Measurements from ENCODE around the gene MYBPC2. TPM values are rescaled to one million over a fixed set of nuclear protein-coding genes. Genes with fewer than 3 reads are reported as not detected.

The MYBPC2 gene
- total RNA-seq, 1 donor from 2014 or later: not detected

DNA sequence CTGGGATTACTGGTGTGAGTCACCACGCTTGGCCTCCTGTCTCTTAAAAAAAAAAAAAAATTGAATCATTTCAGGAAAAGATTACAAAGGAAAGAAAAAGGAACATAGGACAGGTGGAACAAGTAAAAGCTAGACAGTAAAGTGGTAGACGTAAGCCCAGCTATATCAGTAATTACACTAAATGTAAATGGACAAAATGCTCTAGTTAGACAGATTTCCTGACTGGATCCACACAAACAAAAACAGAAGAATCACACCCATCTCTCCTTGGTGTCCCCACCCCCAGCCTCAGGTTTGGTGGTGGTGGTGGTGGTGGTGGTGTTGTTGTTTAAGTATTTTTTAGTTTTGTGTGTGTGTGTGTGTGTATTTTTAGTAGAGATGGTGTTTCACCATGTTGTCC, 20.3 kb upstream of the MYBPC2 start:
- TF ChIP-seq, protein P1, sequence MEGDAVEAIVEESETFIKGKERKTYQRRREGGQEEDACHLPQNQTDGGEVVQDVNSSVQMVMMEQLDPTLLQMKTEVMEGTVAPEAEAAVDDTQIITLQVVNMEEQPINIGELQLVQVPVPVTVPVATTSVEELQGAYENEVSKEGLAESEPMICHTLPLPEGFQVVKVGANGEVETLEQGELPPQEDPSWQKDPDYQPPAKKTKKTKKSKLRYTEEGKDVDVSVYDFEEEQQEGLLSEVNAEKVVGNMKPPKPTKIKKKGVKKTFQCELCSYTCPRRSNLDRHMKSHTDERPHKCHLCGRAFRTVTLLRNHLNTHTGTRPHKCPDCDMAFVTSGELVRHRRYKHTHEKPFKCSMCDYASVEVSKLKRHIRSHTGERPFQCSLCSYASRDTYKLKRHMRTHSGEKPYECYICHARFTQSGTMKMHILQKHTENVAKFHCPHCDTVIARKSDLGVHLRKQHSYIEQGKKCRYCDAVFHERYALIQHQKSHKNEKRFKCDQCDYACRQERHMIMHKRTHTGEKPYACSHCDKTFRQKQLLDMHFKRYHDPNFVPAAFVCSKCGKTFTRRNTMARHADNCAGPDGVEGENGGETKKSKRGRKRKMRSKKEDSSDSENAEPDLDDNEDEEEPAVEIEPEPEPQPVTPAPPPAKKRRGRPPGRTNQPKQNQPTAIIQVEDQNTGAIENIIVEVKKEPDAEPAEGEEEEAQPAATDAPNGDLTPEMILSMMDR (conservative IDR thresholded peaks at IDR 0.05; ENCODE audit: low read depth, low read length): no peak
- H3K4me3 ChIP-seq (ENCODE audit: low read depth, low read length): no peak overlapping the region
- no peak for DNase-seq (ENCODE audit: low read depth)

DNA sequence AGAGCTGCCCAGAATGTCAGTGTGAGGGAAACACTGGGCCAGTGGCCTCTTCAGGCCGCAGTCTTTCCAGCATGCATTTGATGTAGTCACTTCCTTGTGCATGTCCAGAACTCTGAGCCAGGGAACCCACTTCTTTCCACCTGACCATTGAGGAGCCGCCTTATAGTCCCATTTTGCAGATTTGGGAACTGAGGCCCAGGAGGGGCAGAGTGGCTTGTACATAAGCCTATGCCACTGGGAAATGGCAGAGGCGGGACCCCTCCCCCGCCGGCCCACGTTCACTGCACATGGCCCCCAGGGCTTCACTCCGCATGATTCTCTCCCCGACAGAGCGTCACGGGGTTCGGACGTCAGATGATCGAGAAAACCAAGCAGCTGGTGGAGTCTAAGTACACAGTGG, 19.6 kb upstream of the MYBPC2 start:
- no peak for DNase-seq (ENCODE audit: low read depth)
- TF ChIP-seq, protein P1 (conservative IDR thresholded peaks at IDR 0.05; ENCODE audit: low read depth, low read length): no peak

DNA sequence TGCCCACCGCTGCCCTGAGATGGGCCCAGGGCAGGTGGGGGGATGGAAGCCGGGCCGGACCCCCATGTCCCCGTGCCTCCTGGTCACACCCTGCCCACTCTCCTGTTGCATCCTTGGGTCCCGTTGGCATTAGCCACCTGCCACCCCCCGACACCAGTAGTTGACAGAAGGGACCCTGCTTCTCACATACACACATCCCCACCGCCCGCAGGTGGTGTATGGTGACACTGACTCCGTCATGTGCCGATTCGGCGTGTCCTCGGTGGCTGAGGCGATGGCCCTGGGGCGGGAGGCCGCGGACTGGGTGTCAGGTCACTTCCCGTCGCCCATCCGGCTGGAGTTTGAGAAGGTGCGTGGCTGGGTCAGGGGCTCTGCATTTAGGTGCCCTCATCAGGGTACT, 19.2 kb upstream of the MYBPC2 start:
- TF ChIP-seq, protein P1 (conservative IDR thresholded peaks at IDR 0.05; ENCODE audit: low read depth, low read length): no peak

More for the DNA sequence above, 19.6 kb upstream of the MYBPC2 start:
- H3K4me3 ChIP-seq (ENCODE audit: low read depth, low read length): no peak overlapping the region

DNA sequence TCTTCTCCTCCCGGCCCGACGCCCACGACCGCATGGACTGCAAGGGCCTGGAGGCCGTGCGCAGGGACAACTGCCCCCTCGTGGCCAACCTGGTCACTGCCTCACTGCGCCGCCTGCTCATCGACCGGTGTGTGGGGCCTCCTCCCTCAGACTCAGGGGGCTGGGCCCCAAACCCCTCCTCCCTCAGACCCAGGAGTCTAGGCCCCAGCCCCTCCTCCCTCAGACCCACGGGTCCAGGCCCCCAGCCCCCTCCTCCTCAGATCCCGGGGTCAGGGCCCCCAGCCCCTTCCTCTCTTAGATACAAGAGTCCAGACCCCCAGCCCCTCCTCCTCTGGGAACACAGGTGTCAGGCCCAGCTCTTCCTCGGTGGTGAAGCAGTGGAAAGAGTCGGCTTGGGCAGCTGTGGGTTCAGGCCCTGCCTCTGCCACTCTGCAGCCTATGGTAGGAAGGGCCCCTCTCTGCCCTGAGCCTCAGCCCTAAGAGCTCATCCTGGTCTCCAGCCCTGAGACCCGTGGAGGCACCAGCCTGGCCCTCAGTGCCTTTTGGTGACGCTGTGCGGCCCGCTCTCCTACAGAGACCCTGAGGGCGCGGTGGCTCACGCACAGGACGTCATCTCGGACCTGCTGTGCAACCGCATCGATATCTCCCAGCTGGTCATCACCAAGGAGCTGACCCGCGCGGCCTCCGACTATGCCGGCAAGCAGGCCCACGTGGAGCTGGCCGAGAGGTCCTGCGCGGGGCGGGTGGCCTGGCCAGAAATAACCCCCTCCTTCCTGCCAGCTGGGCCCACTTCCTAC, 17.6 kb upstream of the MYBPC2 start:
- H3K4me3 ChIP-seq (ENCODE audit: low read depth, low read length): no peak overlapping the region
- TF ChIP-seq, protein P1 (conservative IDR thresholded peaks at IDR 0.05; ENCODE audit: low read depth, low read length): peak; percentile 82
- DNase-seq (ENCODE audit: low read depth): no peak

More for the DNA sequence above, 19.2 kb upstream of the MYBPC2 start:
- DNase-seq (ENCODE audit: low read depth): no peak
- H3K4me3 ChIP-seq (ENCODE audit: low read depth, low read length): no peak overlapping the region

DNA sequence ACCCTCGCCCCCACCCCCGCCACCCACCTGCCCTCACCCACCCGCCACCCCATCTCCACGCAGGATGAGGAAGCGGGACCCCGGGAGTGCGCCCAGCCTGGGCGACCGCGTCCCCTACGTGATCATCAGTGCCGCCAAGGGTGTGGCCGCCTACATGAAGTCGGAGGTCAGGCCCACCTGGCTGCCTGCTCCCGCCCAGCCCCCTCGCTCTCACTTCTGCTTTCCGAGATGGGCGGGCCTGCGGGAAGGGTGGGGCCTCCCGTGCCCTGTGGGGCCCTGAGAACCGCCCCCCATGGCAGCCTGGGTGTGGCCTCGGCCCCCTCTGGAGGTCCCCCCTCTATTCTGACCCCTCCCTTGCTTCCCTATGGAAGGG, 17.0 kb upstream of the MYBPC2 start:
- no peak overlapping the region for H3K4me3 ChIP-seq (ENCODE audit: low read depth, low read length)
- no peak for DNase-seq (ENCODE audit: low read depth)
- TF ChIP-seq, protein P1 (conservative IDR thresholded peaks at IDR 0.05; ENCODE audit: low read depth, low read length): no peak

DNA sequence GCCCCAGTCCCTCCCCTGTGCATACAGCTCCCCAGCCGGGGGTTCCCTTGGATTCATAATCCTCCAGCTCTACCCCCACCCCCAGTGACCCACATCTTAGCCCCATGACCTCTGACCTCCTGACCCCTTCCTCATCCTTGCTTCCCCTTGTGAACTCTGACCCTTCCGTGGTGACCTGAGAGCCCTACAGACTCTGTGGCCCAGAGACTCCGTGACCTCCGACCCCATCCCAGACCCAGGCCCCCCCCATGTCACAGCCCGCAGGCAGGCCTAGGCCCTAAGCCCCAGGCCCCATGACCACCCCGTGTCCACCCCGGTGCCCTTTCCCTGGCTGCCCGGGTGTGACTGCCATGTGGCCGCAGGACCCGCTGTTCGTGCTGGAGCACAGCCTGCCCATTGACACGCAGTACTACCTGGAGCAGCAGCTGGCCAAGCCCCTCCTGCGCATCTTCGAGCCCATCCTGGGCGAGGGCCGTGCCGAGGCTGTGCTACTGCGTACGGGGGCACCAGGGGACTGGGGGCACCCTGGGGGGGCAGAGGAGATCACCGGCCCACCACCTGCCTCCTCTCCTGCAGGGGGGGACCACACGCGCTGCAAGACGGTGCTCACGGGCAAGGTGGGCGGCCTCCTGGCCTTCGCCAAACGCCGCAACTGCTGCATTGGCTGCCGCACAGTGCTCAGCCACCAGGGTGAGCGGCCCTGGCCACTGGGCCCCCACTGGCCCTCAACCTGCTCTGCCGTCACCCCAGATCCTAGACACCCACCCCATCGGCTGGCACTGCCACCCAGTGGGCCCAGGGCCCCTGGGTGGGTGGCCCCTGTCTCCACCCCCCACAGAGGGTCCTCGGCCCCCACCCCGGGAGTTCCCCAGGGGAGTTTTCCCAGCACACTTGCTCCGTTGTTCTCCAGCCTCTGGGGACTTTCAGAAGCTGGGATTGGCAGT, 16.4 kb upstream of the MYBPC2 start:
- TF ChIP-seq, protein P1 (conservative IDR thresholded peaks at IDR 0.05; ENCODE audit: low read depth, low read length): no peak
- H3K4me3 ChIP-seq (ENCODE audit: low read depth, low read length): no peak overlapping the region
- no peak for DNase-seq (ENCODE audit: low read depth)
